Vagina (tissue), 2 donors: ENCODE results near the gene SLC38A9.

Source experiments
- CTCF ChIP-seq, 3 experiments: fragments of 450-650 bp in 2 of 3; fragments of 200-600 bp in 1 of 3; sonication (generic) in 1 of 3; IDR thresholded peaks; one replicate each; pipeline ENCODE4 v1.5.1; 2017 to 2019; ENCODE audit warnings: antibody characterized with exemption in 3 of 3, mild to moderate bottlenecking in 2 of 3, moderate library complexity in 2 of 3
- POLR2A ChIP-seq, 2 donors: fragments of 450-650 bp; IDR thresholded peaks; one replicate each; pipeline ENCODE4 v1.6.1; 2017; ENCODE audit warnings: antibody characterized with exemption in 2 of 2, mild to moderate bottlenecking in 2 of 2, moderate library complexity in 2 of 2
- POLR2AphosphoS5 ChIP-seq, 2 donors: sonication (generic); formaldehyde crosslinking; IDR thresholded peaks; one replicate each; pipeline ENCODE4 v1.9.0; 2017; ENCODE audit warnings: antibody characterized with exemption in 2 of 2, mild to moderate bottlenecking in 2 of 2, low read depth in 1 of 2; ENCODE audit not compliant: insufficient read depth in 1 of 2

GRCh38 chr5:55593115-55593472 is 119.0 kb downstream of the SLC38A9 start:
- peak in 1 of 2 donors; percentile 61 for TF ChIP-seq POLR2AphosphoS5 (IDR thresholded peaks at IDR 0.05; ENCODE audit: insufficient read depth in 1 of 2, low read depth in 1 of 2)
- TF ChIP-seq CTCF (IDR thresholded peaks at IDR 0.05) = no peak
- no peak for TF ChIP-seq POLR2A (IDR thresholded peaks at IDR 0.05)
